HCT116 (cell line): ENCODE data around the gene TLE3. TPM values are rescaled to one million over a fixed set of nuclear protein-coding genes. Genes with fewer than 3 reads are reported as not detected.

Experiments
- ATAC-seq: fragments of 200-7000 bp; cut with Tn5 transposase; 2 replicates; pipeline ENCODE4 v1.9.1; 2020; ENCODE audit warnings: mild to moderate bottlenecking, moderate library complexity
- BruUV-seq: library from RNA; stranded (reverse); fragments of 400-500 nt; replicated peaks from 2 replicates; lab custom pipeline; 2021; lab: Mats Ljungman, UMichigan
- CTCF ChIA-PET: fragments of 300-600 bp; sonication (Branson Sonifier 250); formaldehyde crosslinking; loops from one replicate; lab custom pipeline; 2021; ENCODE audit warnings: antibody characterized with exemption; lab: Charles Lee
- POLR2A ChIA-PET: fragments of 300-600, 350-600 bp; sonication (Branson Sonifier 250); formaldehyde crosslinking; loops from one replicate; lab custom pipeline; 2021; ENCODE audit warnings: antibody characterized with exemption; lab: Charles Lee
- RAD21 ChIA-PET, 2 experiments: fragments of 300-600 bp; sonication (Branson Sonifier 250); formaldehyde crosslinking; loops; one replicate each; lab custom pipeline; 2023; ENCODE audit warnings: low total read pairs in 2 of 2; ENCODE audit not compliant: uncharacterized antibody in 2 of 2, unreplicated experiment in 2 of 2, low non-redundant PET in 1 of 2; lab: Charles Lee
- DNase-seq: peaks from one replicate; pipeline ENCODE4 v3.0.0-alpha.2; 2010; ENCODE audit warnings: low read depth, low spot score
- H2AFZ ChIP-seq: fragments of 200-600 bp; shearing (Covaris generic), sonication (generic); 2 replicates; pipeline ENCODE4 v1.6.1; 2017; ENCODE audit warnings: low read depth, mixed run types, mixed read lengths, antibody characterized with exemption, low read length; ENCODE audit not compliant: poor library complexity, severe bottlenecking
- H3K27ac ChIP-seq: 2 replicates; pipeline ENCODE4 v1.5.1; 2012; ENCODE audit warnings: low read depth, low read length
- H3K27me3 ChIP-seq: fragments of 200-600 bp; sonication (generic); 2 replicates; pipeline ENCODE4 v1.6.1; 2016; ENCODE audit warnings: mixed run types, low read length, mixed read lengths; ENCODE audit not compliant: insufficient read depth
- H3K36me3 ChIP-seq, 2 experiments: fragments of 200-500 bp in 1 of 2; fragments of 200-600 bp in 1 of 2; sonication (Bioruptor generic) in 1 of 2; sonication (generic) in 1 of 2; 2 replicates each; pipeline versions ENCODE4 v1.5.1 to v1.6.1; 2014 to 2016; ENCODE audit warnings: low read length in 2 of 2, inconsistent platforms in 1 of 2, mixed read lengths in 1 of 2, mixed run types in 1 of 2; ENCODE audit not compliant: insufficient read depth in 2 of 2, control insufficient read depth in 1 of 2
- H3K4me1 ChIP-seq, 2 experiments: fragments of 200-600 bp in 1 of 2; sonication (generic) in 1 of 2; 2 replicates each; pipeline versions ENCODE4 v1.5.1 to v1.6.1; 2012 to 2017; ENCODE audit warnings: low read length in 2 of 2, inconsistent platforms in 1 of 2, mild to moderate bottlenecking in 1 of 2, mixed read lengths in 1 of 2, mixed run types in 1 of 2, moderate library complexity in 1 of 2; ENCODE audit not compliant: insufficient read depth in 2 of 2, control insufficient read depth in 1 of 2
- H3K4me2 ChIP-seq: fragments of 200-600 bp; sonication (generic); 2 replicates; pipeline ENCODE4 v1.6.1; 2017; ENCODE audit warnings: mixed run types, low read length, mixed read lengths
- H3K4me3 ChIP-seq, 2 experiments: fragments of 200-600 bp in 1 of 2; sonication (generic) in 1 of 2; replicated peaks in 1 of 2; 2 replicates each; pipeline ENCODE4 v1.5.1; 2011 to 2016; ENCODE audit warnings: low read length in 2 of 2, control low read depth in 1 of 2, low read depth in 1 of 2, mild to moderate bottlenecking in 1 of 2, mixed read lengths in 1 of 2, mixed run types in 1 of 2
- H3K79me2 ChIP-seq: fragments of 200-600 bp; sonication (generic); 2 replicates; pipeline ENCODE4 v1.6.1; 2017; ENCODE audit warnings: mild to moderate bottlenecking, mixed run types, low read length, moderate library complexity, mixed read lengths; ENCODE audit not compliant: insufficient read depth
- H3K9ac ChIP-seq: fragments of 200-600 bp; sonication (generic); 2 replicates; pipeline ENCODE4 v1.6.1; 2016; ENCODE audit warnings: low read length, mixed read lengths
- H3K9me2 ChIP-seq: fragments of 200-600 bp; sonication (generic), shearing (Covaris generic); 2 replicates; pipeline ENCODE4 v1.6.1; 2017; ENCODE audit warnings: mixed run types, mild to moderate bottlenecking, moderate library complexity; ENCODE audit not compliant: insufficient read depth
- H3K9me3 ChIP-seq, 2 experiments: fragments of 200-500 bp in 1 of 2; fragments of 200-600 bp in 1 of 2; sonication (Bioruptor generic) in 1 of 2; sonication (generic) in 1 of 2; 2 replicates each; pipeline ENCODE4 v1.6.1; 2014 to 2017; ENCODE audit warnings: low read length in 2 of 2, mixed read lengths in 2 of 2, inconsistent platforms in 1 of 2, low read depth in 1 of 2, mild to moderate bottlenecking in 1 of 2, mixed run types in 1 of 2, moderate library complexity in 1 of 2; ENCODE audit not compliant: control insufficient read depth in 1 of 2, insufficient read depth in 1 of 2
- H4K20me1 ChIP-seq: fragments of 200-600 bp; sonication (generic), shearing (Covaris generic); 2 replicates; pipeline ENCODE4 v1.6.1; 2017; ENCODE audit warnings: mixed run types, mild to moderate bottlenecking, moderate library complexity; ENCODE audit not compliant: insufficient read depth
- CBX3 ChIP-seq: IDR thresholded peaks from 2 replicates; pipeline ENCODE4 v1.6.1; 2012; ENCODE audit warnings: low read depth
- CEBPB ChIP-seq: IDR thresholded peaks from 2 replicates; pipeline ENCODE4 v1.6.1; 2012; ENCODE audit warnings: low read depth
- CTCF ChIP-seq, 3 experiments: fragments of 200-600 bp in 1 of 3; sonication (generic) in 1 of 3; IDR thresholded peaks in 2 of 3; conservative IDR thresholded peaks in 1 of 3; 2 replicates each; pipeline ENCODE4 v1.5.1; 2012 to 2017; ENCODE audit warnings: low read depth in 2 of 3, low read length in 2 of 3, antibody characterized with exemption in 1 of 3, borderline replicate concordance in 1 of 3, control low read depth in 1 of 3, mild to moderate bottlenecking in 1 of 3, mixed read lengths in 1 of 3, mixed run types in 1 of 3, moderate library complexity in 1 of 3; ENCODE audit not compliant: insufficient read depth in 1 of 3
- EGR1 ChIP-seq: IDR thresholded peaks from 2 replicates; pipeline ENCODE4 v1.6.1; 2012; ENCODE audit warnings: low read depth
- EZH2 ChIP-seq: fragments of 200-600 bp; sonication (generic); IDR thresholded peaks from 2 replicates; pipeline ENCODE4 v1.6.1; 2017; ENCODE audit warnings: antibody characterized with exemption, mixed run types
- FOSL1 ChIP-seq: IDR thresholded peaks from 2 replicates; pipeline ENCODE4 v1.6.1; 2012; ENCODE audit warnings: low read depth
- JUND ChIP-seq: IDR thresholded peaks from 2 replicates; pipeline ENCODE4 v1.6.1; 2012
- POLR2AphosphoS5 ChIP-seq: IDR thresholded peaks from 2 replicates; pipeline ENCODE4 v1.6.1; 2011; ENCODE audit warnings: mild to moderate bottlenecking, low read depth, low read length, moderate library complexity
- RAD21 ChIP-seq: IDR thresholded peaks from 2 replicates; pipeline ENCODE4 v1.6.1; 2012; ENCODE audit warnings: low read depth, mild to moderate bottlenecking
- SIN3A ChIP-seq: IDR thresholded peaks from 2 replicates; pipeline ENCODE4 v1.6.1; 2012; ENCODE audit warnings: low read depth
- SP1 ChIP-seq: IDR thresholded peaks from 2 replicates; pipeline ENCODE4 v1.6.1; 2012; ENCODE audit warnings: low read depth
- SRF ChIP-seq: IDR thresholded peaks from 2 replicates; pipeline ENCODE4 v1.6.1; 2012; ENCODE audit warnings: low read depth
- TCF7L2 ChIP-seq: IDR thresholded peaks from 2 replicates; pipeline ENCODE4 v1.7.0; 2011; ENCODE audit warnings: borderline replicate concordance, inconsistent platforms; ENCODE audit not compliant: insufficient read depth, insufficient read length; ENCODE audit errors: extremely low read depth
- YY1 ChIP-seq: IDR thresholded peaks from 2 replicates; pipeline ENCODE4 v1.6.1; 2011; ENCODE audit warnings: low read length, low read depth, moderate library complexity, mild to moderate bottlenecking; ENCODE audit not compliant: insufficient replicate concordance; ENCODE audit errors: extremely low read depth
- ZNF274 ChIP-seq: fragments of 200-500 bp; sonication (Bioruptor generic); IDR thresholded peaks from 2 replicates; pipeline ENCODE4 v1.6.1; 2014; ENCODE audit warnings: mild to moderate bottlenecking, low read depth, low read length, inconsistent platforms
- intact Hi-C: fragments of 100-400 bp; cut with micrococcal nuclease; formaldehyde crosslinking; loops from 2 replicates; pipeline ENCODE4 v1.10.0; 2022
- total RNA-seq: library from RNA; stranded (reverse); gene quantifications from one replicate; pipeline ENCODE4 v1.2.1, GENCODE V29; 2021; ENCODE audit not compliant: unreplicated experiment
- TF ChIP-seq, protein P1 (sequence below): IDR thresholded peaks from 2 replicates; pipeline ENCODE4 v1.6.1; 2012
- TF ChIP-seq, protein P2 (sequence below): IDR thresholded peaks from 2 replicates; pipeline ENCODE4 v1.6.1; 2012

Gene TLE3
- total RNA-seq, 1 experiment from 2014 or later: 53.9 TPM

DNA sequence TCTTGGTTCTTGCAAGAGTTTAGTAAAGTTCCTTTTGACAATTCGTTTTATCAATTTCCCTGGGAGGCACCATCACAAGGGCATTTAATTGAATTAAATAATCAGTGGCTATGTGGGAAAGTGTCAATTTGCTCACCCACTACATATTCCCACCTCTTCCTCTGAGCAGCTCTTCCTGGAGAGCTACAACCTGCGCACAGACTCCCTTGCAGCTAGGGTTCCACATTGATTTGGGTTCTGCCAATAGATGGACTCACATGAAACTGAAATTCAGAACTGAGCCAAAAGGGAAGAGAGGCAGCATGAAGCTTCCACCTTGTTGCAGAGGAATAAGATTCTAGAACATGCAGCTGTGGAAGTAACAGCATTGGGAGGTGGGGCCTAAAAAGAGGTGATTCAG is 94.8 kb downstream of the TLE3 start:
- DNase-seq (no peak), ATAC-seq (no peak)
- Histone ChIP-seq H3K4me1 (peaks cover under 1 to 3% of the 10 kb centered on the region in 2 experiments; a peak in 2 of 4 replicates), H3K27ac (no peak overlapping the region), H3K27me3 (no peaks in the 10 kb centered on the region), H3K9me2 (no peaks in the 10 kb centered on the region), H3K9ac (no peak overlapping the region), H4K20me1 (no peaks in the 10 kb centered on the region), H2AFZ (no peak overlapping the region), H3K36me3 (no peaks in the 10 kb centered on the region), H3K79me2 (no peaks in the 10 kb centered on the region), H3K4me2 (no peak overlapping the region), H3K4me3 (no peak overlapping the region), H3K9me3 (peaks cover 0 to 10% of the 10 kb centered on the region in 2 experiments; a peak in 2 of 4 replicates)
- CTCF ChIA-PET: no interaction called here
- RAD21 ChIA-PET: no interaction called here
- no TSS peak for BruUV-seq
- POLR2A ChIA-PET: no interaction called here
- TF ChIP-seq FOSL1: no peak
- no peak for TF ChIP-seq POLR2AphosphoS5
- no peak for TF ChIP-seq JUND
- no peak for TF ChIP-seq CBX3
- TF ChIP-seq EGR1: no peak
- no peak for TF ChIP-seq YY1
- no peak for TF ChIP-seq TCF7L2
- TF ChIP-seq SP1: no peak
- TF ChIP-seq SIN3A: no peak
- intact Hi-C loops: no loop called here

DNA sequence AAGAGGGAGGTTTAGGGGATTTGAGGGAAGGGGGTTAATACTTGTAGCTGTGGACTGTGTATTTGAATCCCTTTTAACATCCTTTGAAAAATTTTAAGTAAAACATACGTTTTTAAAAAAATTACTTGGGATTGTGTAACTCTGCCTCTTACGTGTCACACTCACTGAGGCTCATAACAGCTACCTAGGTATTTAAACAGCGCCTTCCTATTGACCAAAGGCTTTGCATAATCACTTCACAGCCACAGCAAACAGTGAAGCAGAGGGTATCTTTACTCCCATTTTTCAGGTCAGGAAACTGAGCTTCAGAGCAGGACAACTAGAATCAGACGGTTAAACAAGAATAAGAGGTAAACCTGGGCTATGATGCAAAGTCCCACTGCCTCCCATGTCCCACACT is 95.9 kb downstream of the TLE3 start:
- H3K27me3 ChIP-seq: no peaks in the 10 kb centered on the region
- RAD21 ChIA-PET: no interaction called here
- TF ChIP-seq EGR1: no peak
- TF ChIP-seq FOSL1: no peak
- no peak for TF ChIP-seq CTCF (IDR thresholded peaks at IDR 0.05 in 2 of 3, conservative IDR thresholded peaks at IDR 0.05 in 1 of 3; ENCODE audit: borderline replicate concordance in 1 of 3, insufficient read depth in 1 of 3, low read depth in 2 of 3, low read length in 2 of 3)
- TF ChIP-seq ZNF274: no peak
- no peak for TF ChIP-seq CEBPB
- TF ChIP-seq SP1: no peak
- no peak for TF ChIP-seq EZH2
- TF ChIP-seq SRF: no peak
- TF ChIP-seq CBX3: no peak
- TF ChIP-seq SIN3A: no peak
- TF ChIP-seq, protein P1, sequence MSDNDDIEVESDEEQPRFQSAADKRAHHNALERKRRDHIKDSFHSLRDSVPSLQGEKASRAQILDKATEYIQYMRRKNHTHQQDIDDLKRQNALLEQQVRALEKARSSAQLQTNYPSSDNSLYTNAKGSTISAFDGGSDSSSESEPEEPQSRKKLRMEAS: no peak
- TF ChIP-seq JUND: no peak
- TF ChIP-seq, protein P2, sequence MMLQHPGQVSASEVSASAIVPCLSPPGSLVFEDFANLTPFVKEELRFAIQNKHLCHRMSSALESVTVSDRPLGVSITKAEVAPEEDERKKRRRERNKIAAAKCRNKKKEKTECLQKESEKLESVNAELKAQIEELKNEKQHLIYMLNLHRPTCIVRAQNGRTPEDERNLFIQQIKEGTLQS: no peak
- TF ChIP-seq RAD21: no peak

More for the DNA sequence above, 95.9 kb downstream of the TLE3 start:
- Histone ChIP-seq H3K4me1 (peaks cover 5 to 7% of the 10 kb centered on the region in 2 experiments; a peak in 2 of 4 replicates), H3K27ac (no peak overlapping the region), H3K4me2 (no peak overlapping the region), H3K9ac (no peak overlapping the region), H2AFZ (no peak overlapping the region), H3K9me3 (peaks cover 0 to 10% of the 10 kb centered on the region in 2 experiments; a peak in 2 of 4 replicates), H3K79me2 (no peaks in the 10 kb centered on the region), H3K9me2 (no peaks in the 10 kb centered on the region), H4K20me1 (no peaks in the 10 kb centered on the region), H3K4me3 (no peak overlapping the region), H3K36me3 (no peaks in the 10 kb centered on the region)
- ChIA-PET POLR2A (no interaction called here), CTCF (no interaction called here)
- intact Hi-C loops: no loop called here
- no peak for ATAC-seq
- no peak for DNase-seq
- BruUV-seq: no TSS peak
